ENCODE data around the gene ZC3H14.

GRCh38 chr14:88554457-88555286 lies 8.2 kb upstream of the ZC3H14 start, which contains the start of gene PTPN21:
- TF ChIP-seq POLR2A (IDR thresholded peaks at IDR 0.05; ENCODE audit: low read depth, low read length) (no peak), MAX (IDR thresholded peaks at IDR 0.05; ENCODE audit: low read depth, low read length) (no peak), CREM (IDR thresholded peaks at IDR 0.05; ENCODE audit: low read depth) (no peak), ZNF274 (IDR thresholded peaks at IDR 0.05; ENCODE audit: insufficient read depth, insufficient read length) (no peak), SUZ12 (IDR thresholded peaks at IDR 0.05; ENCODE audit: unreplicated experiment) (peak; percentile 87), KDM1A (IDR thresholded peaks at IDR 0.05; ENCODE audit: borderline replicate concordance) (no peak), CTCF (IDR thresholded peaks at IDR 0.05 in 2 of 3, conservative IDR thresholded peaks at IDR 0.05 in 1 of 3; ENCODE audit: control insufficient read depth in 2 of 3, extremely low read depth in 1 of 3, insufficient read depth in 1 of 3, low read depth in 3 of 3, low read length in 3 of 3) (no peak), NRF1 (conservative IDR thresholded peaks at IDR 0.05; ENCODE audit: low read depth, low read length) (no peak), MYC (IDR thresholded peaks at IDR 0.05; ENCODE audit: insufficient read depth, insufficient read length, insufficient replicate concordance, low read length, severe bottlenecking) (no peak), USF1 (IDR thresholded peaks at IDR 0.05; ENCODE audit: borderline replicate concordance, extremely low read length, insufficient read depth, low read depth, low read length) (no peak), TAF1 (IDR thresholded peaks at IDR 0.05; ENCODE audit: borderline replicate concordance, low read depth, low read length) (no peak), ZBTB40 (IDR thresholded peaks at IDR 0.05; ENCODE audit: borderline replicate concordance) (no peak), RAD21 (IDR thresholded peaks at IDR 0.05; ENCODE audit: insufficient read depth, low read depth, low read length) (no peak)

Measured in GM12878 (cell line).